ENCODE data around the gene INSYN2B.
A peak's percentile ranks its signal among the peaks of the same experiment; 100 is the strongest.
"Not testable (repeated sequence)": the region's sequence is repeated elsewhere in the genome, so short reads cannot be mapped to it uniquely, and the experiment has no call there.

Gene INSYN2B

GRCh38 chr5:169840405-169840804 is 139.9 kb downstream of the INSYN2B start:
- DNase-seq = no peak

DNA sequence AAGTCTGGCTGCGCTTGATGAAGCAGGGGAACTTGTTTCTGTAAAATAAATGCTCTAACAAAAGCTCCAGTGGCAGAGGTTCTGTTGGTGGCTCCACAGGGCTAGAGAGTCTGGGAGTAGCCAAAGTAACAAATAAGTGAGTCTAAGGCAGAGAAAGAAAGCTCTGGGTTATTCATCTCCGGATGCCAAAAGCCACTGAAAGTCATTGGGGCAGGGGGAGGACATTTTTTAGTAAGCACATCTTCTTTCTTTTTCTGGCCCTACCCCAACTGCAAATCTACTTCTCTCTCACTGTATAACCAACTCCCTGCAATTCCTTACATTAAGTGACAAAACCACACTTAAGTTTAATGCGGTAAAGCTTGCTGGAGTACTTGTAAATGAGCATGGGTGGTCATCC is 141.6 kb downstream of the INSYN2B start:
- no peak for DNase-seq

GRCh38 chr5:169837686-169838085 is 142.6 kb downstream of the INSYN2B start:
- no peak for DNase-seq

DNA sequence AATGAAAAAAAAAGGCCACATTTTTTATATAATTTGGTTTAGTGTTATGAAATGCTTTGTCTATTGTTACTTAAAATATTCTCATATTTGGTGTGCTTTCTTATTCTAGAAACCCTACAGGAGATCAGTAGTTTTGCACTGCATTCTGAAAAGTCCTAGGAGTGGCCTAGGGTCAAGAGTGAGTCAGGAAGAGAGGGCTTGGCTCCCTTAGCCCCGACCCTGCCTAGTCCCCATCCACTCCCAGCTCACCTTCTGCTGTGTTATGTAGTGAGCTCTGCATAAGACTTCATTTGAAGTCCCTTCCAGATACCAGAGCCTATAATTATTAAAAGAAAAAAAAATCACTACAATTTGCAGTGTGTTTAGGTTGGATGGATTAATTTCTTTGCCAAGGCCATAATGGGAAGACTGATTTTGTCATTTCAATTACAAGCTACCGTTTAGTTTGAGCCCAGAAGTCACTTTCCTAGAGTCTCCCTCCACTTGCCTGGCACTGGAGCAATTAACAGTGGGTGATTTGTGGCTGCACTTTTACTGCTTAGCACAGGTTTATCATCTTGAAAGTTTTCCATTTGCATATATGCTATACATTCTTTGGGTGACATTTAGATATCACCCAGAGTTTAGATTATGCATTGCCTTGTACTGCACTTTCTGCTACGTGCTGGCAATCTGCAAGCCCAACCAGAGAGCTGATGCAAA is 143.3 kb downstream of the INSYN2B start:
- DNase-seq = no peak

DNA sequence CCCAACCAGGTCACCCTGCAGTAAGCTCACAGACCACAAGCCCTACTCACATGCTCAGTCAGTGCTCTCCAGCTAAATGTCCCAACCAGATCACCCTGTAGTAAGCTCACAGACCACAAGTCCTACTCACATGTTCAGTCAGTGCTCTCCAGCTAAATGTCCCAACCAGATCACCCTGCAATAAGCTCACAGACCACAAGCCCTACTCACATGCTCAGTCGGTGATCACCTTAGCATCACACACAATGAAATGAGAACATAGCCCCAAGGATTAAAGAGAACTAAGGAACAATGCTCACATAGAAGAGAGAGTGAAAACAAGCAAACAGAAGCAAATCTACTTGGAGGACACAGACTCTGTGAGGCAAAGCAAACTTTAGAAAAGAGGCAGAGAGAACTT is 145.8 kb downstream of the INSYN2B start:
- not testable (repeated sequence) for DNase-seq

DNA sequence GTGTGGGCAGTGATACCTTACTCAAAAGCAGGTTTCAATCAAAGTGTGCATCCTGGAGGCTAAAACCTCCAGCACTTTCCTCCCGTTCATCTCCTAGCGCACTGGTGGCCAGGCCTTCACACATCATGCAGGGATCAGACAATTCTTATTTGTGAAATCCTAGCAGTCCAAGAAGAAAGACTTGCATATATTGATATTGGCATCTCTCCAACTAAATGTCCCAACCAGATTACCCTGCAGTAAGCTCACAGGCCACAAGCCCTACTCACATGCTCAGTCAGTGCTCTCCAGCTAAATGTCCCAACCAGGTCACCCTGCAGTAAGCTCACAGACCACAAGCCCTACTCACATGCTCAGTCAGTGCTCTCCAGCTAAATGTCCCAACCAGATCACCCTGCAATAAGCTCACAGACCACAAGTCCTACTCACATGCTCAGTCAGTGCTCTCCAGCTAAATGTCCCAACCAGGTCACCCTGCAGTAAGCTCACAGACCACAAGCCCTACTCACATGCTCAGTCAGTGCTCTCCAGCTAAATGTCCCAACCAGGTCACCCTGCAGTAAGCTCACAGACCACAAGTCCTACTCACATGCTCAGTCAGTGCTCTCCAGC is 146.5 kb downstream of the INSYN2B start:
- not testable (repeated sequence) for DNase-seq

GRCh38 chr5:169832845-169833244 is 147.4 kb downstream of the INSYN2B start:
- DNase-seq = no peak

- DNase-seq = no peak
Observed at GRCh38 chr5:169832304-169832703, 148.0 kb downstream of the INSYN2B start.

- DNase-seq = peak; percentile 60
Observed at GRCh38 chr5:169831331-169831730, 149.0 kb downstream of the INSYN2B start.

GRCh38 chr5:169828385-169828784 is 151.9 kb downstream of the INSYN2B start:
- no peak for DNase-seq

DNA sequence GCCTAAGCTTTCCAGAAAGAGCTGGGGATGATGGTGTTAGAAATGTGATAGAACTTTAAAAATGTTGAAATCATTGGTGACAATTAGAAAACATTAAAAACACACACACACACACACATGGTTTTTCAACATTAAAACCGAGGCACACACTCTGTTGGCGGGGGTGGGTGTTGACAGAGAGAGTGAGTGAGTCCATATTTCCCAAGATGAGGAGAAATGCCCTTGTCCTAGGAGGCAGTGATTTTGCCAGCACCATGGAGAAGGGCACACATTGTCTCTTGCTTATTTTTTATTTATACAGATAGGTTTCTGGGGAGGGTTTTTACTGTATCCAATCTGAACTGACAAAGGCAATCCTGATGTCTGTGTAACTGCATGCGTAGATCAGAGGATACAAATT is 152.5 kb downstream of the INSYN2B start:
- DNase-seq = no peak

- no peak for DNase-seq
Observed at GRCh38 chr5:169826618-169827017, 153.7 kb downstream of the INSYN2B start.

GRCh38 chr5:169817031-169817430 is 163.3 kb downstream of the INSYN2B start:
- no peak for DNase-seq

DNA sequence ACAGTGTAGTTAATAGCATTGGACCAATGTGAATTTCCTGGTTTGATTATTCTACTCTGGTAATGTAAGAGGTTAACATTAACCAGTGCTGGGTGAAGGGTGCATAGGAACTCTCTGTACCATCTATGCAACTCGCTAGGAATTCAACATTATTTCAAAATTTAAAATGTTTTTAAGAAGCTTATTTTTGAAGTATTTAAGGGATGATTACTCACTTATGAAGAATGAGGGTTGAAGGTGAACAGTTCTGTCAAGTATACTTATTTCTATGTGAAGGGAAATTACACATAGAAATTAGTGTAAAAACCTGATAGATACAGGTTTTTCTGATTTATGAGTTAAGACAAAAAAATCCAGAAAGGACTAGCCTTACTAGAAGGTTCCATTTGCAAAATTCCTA is 165.8 kb downstream of the INSYN2B start:
- DNase-seq = no peak
